Type B pancreatic cell (in vitro differentiated cells): Measurements from ENCODE around the gene TTR. TPM values are rescaled to one million over a fixed set of nuclear protein-coding genes. Genes with fewer than 3 reads are reported as not detected.

ENCODE experiments used
- DNase-seq: peaks from one replicate; pipeline ENCODE4 v3.0.0; 2021; ENCODE audit warnings: mixed read lengths; ENCODE audit not compliant: unreplicated experiment; ENCODE audit errors: extremely low spot score
- H3K27ac Mint-ChIP-seq: 2 replicates; pipeline ENCODE4 v1.8.0; 2021; ENCODE audit warnings: mild to moderate bottlenecking, mixed read lengths
- H3K27me3 Mint-ChIP-seq: 2 replicates; pipeline ENCODE4 v1.8.0; 2021; ENCODE audit warnings: mixed read lengths
- H3K36me3 Mint-ChIP-seq: 2 replicates; pipeline ENCODE4 v1.8.0; 2021; ENCODE audit warnings: mixed read lengths
- H3K4me1 Mint-ChIP-seq: one replicate; pipeline ENCODE4 v1.8.0; 2021; ENCODE audit warnings: mixed read lengths; ENCODE audit not compliant: unreplicated experiment
- H3K4me3 Mint-ChIP-seq: 2 replicates; pipeline ENCODE4 v1.8.0; 2021; ENCODE audit warnings: mild to moderate bottlenecking, mixed read lengths
- H3K9me3 Mint-ChIP-seq: 2 replicates; pipeline ENCODE4 v1.8.0; 2021; ENCODE audit warnings: mixed read lengths
- total RNA-seq: library from RNA; stranded (reverse); gene quantifications from 2 replicates; pipeline ENCODE4 v1.2.1, GENCODE V29; 2021; ENCODE audit warnings: low replicate concordance
- TF ChIP-seq, protein P1 (sequence below): fragments of 200-600 bp; sonication (generic); conservative IDR thresholded peaks from 2 replicates; pipeline ENCODE4 v1.5.0; 2021; ENCODE audit warnings: antibody characterized with exemption, mild to moderate bottlenecking

The TTR gene
- total RNA-seq, 1 donor from 2014 or later: 2,711 TPM

DNA sequence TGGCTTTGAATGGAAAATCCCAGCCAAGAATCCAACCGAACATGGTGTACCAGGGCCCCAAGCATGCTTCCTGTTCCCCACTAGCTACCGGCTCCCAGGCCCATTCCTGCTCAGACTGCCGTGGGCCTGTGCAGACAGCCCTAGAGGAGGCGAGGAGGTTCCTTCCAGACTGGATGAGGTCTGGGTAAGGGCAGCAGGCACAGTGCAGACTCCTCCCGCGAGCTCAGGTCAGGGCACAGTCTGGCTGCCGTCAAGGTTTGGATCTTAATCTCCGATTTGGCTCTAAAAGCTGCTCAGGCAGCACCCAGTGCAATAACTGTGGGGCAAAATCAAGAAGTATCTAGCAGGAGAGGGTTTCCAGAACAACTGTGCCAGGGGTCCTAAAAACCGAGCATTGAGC is 19.3 kb upstream of the TTR start:
- DNase-seq: no peak
- no peaks in the 10 kb centered on the region for H3K9me3 Mint-ChIP-seq
- H3K4me1 Mint-ChIP-seq: peaks cover 12% of the 10 kb centered on the region
- H3K4me3 Mint-ChIP-seq: no peak overlapping the region
- TF ChIP-seq, protein P1, sequence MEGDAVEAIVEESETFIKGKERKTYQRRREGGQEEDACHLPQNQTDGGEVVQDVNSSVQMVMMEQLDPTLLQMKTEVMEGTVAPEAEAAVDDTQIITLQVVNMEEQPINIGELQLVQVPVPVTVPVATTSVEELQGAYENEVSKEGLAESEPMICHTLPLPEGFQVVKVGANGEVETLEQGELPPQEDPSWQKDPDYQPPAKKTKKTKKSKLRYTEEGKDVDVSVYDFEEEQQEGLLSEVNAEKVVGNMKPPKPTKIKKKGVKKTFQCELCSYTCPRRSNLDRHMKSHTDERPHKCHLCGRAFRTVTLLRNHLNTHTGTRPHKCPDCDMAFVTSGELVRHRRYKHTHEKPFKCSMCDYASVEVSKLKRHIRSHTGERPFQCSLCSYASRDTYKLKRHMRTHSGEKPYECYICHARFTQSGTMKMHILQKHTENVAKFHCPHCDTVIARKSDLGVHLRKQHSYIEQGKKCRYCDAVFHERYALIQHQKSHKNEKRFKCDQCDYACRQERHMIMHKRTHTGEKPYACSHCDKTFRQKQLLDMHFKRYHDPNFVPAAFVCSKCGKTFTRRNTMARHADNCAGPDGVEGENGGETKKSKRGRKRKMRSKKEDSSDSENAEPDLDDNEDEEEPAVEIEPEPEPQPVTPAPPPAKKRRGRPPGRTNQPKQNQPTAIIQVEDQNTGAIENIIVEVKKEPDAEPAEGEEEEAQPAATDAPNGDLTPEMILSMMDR: no peak
- peaks cover 3% of the 10 kb centered on the region for H3K27me3 Mint-ChIP-seq
- H3K36me3 Mint-ChIP-seq: no peaks in the 10 kb centered on the region
- peak overlapping the region; percentile 10 for H3K27ac Mint-ChIP-seq

DNA sequence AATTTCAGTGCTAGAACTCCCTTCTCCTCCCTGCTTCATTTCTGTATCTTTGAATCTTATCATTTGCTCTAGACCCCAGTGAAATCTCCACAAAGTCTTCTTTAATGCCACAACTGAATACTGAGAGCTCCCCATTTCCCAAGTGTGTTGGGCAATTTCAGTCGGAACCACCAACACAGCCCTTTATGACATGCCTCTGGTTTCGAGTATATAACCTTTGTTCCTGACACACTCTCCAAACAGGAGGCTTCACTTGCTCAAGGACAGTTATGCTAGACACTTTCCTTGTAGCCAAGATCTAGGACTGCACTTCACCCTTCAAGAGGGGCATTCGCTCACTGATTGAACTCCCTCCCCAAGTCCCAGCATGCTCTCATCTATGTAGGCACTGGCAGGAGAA is 18.6 kb upstream of the TTR start:
- no peak overlapping the region for H3K4me3 Mint-ChIP-seq

DNA sequence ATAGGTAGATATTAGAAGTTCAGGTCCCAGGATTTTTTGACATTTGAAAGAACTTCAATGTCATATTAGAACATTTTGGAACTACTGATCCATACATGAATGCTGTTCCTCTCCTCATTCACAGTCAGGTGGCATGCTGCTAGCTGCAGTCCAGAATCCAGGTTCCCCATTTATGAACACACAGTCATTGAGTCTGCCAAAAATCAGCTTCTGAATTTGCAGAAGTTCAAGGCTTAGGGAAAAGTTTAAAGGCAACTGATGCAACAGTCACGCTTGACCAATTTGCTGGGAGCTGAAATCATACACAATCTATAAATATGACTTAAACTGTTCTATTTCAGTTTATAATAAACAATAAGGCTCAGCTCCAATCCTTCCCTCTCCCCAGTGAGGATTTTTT is 17.3 kb upstream of the TTR start:
- TF ChIP-seq, protein P1: no peak
- Mint-ChIP-seq H3K27ac (no peak overlapping the region), H3K36me3 (no peaks in the 10 kb centered on the region), H3K9me3 (no peaks in the 10 kb centered on the region), H3K4me3 (no peak overlapping the region), H3K27me3 (peaks cover 7% of the 10 kb centered on the region), H3K4me1 (peaks cover 12% of the 10 kb centered on the region)
- DNase-seq: no peak

More for the DNA sequence above, 18.6 kb upstream of the TTR start:
- Mint-ChIP-seq H3K27me3 (peaks cover 5% of the 10 kb centered on the region), H3K4me1 (peaks cover 12% of the 10 kb centered on the region), H3K27ac (no peak overlapping the region), H3K36me3 (no peaks in the 10 kb centered on the region), H3K9me3 (no peaks in the 10 kb centered on the region)
- no peak for DNase-seq
- TF ChIP-seq, protein P1: no peak

DNA sequence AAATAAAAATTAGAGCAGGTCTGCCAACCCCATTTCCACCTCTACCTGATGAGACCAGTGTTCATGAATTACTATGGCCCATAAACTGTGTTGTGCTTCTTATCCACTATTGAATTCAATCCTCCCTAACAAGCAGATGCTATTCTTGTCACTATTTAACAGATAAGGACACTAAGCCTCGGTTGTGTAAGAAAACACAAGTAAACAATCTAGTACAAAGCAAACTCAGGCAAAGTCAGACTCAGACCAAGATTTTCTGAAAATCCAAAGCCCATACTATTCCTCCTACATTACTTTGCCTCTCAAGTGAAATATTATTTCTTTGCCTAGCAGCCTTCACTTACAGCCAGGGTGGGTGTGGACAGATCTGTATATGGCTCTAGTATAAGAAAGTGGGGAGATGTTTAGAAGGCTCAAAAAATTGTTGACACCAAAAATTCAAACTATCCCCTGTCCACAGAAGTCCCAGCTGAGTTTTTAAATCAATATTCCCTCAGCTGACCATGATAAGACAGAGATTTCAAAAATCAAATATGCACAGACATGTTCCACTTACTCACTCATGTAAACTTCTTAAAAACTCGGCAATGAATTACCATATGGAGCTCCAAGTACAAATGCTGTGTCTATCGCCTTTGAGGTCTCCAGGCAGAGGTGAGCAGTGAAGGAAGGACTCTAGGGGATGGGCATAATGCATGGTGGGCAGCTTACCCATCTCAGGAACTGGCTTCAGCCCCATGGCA is 16.0 kb upstream of the TTR start:
- Mint-ChIP-seq H3K27ac (no peak overlapping the region), H3K27me3 (peaks cover 7% of the 10 kb centered on the region), H3K4me3 (no peak overlapping the region), H3K36me3 (no peaks in the 10 kb centered on the region), H3K4me1 (peaks cover 12% of the 10 kb centered on the region), H3K9me3 (no peaks in the 10 kb centered on the region)
- no peak for DNase-seq
- TF ChIP-seq, protein P1: no peak

DNA sequence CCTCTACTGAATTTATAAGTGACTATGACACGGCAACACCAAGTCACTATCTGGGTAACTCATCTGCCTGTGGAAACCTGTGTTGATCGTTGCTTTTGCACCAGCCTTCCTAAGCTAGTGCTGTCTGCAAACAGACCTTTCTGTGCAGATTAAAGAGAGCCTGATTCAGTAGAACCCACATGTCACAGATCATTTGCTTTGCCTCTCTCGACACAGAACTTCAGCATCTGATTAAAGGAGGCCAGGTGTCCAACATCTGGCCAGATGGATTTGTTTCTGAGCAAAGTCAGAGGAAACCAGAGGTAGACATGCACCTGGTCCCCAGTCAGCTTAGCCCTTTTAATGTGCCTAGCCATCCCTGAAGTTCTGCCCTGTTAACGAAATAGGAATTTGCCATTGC is 15.0 kb upstream of the TTR start:
- H3K4me1 Mint-ChIP-seq: peaks cover 12% of the 10 kb centered on the region
- no peaks in the 10 kb centered on the region for H3K36me3 Mint-ChIP-seq
- no peak for DNase-seq
- H3K4me3 Mint-ChIP-seq: no peak overlapping the region
- H3K27me3 Mint-ChIP-seq: peaks cover 7% of the 10 kb centered on the region
- H3K9me3 Mint-ChIP-seq: no peaks in the 10 kb centered on the region
- TF ChIP-seq, protein P1: no peak
- no peak overlapping the region for H3K27ac Mint-ChIP-seq
